Hepatocyte (in vitro differentiated cells): ENCODE measurements around the gene PIF1.
"Not testable (repeated sequence)": the region's sequence is repeated elsewhere in the genome, so short reads cannot be mapped to it uniquely, and the experiment has no call there.

Experiments
- EZH2 ChIP-seq: fragments of 200-600 bp; sonication (generic); IDR thresholded peaks from 2 replicates; pipeline ENCODE4 v1.6.1; 2016; ENCODE audit warnings: antibody characterized with exemption, mild to moderate bottlenecking, borderline replicate concordance
- TF ChIP-seq, protein P1 (sequence below): fragments of 200-600 bp; sonication (generic); IDR thresholded peaks from 2 replicates; pipeline ENCODE4 v1.5.1; 2016; ENCODE audit warnings: antibody characterized with exemption, mild to moderate bottlenecking; ENCODE audit not compliant: poor library complexity

DNA sequence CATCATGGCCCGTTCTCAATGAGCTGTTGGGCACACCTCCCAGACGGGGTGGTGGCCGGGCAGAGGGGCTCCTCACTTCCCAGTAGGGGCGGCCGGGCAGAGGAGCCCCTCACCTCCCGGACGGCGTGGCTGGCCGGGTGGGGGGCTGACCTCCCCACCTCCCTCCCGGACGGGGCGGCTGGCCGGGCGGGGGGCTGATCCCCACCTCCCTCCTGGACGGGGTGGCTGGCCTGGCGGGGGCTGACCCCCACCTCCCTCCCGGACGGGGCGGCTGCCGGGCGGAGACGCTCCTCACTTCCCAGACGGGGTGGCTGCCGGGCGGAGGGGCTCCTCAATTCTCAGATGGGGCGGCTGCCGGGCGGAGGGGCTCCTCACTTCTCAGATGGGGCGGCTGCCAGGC, 26.5 kb downstream of the PIF1 start:
- TF ChIP-seq, protein P1, sequence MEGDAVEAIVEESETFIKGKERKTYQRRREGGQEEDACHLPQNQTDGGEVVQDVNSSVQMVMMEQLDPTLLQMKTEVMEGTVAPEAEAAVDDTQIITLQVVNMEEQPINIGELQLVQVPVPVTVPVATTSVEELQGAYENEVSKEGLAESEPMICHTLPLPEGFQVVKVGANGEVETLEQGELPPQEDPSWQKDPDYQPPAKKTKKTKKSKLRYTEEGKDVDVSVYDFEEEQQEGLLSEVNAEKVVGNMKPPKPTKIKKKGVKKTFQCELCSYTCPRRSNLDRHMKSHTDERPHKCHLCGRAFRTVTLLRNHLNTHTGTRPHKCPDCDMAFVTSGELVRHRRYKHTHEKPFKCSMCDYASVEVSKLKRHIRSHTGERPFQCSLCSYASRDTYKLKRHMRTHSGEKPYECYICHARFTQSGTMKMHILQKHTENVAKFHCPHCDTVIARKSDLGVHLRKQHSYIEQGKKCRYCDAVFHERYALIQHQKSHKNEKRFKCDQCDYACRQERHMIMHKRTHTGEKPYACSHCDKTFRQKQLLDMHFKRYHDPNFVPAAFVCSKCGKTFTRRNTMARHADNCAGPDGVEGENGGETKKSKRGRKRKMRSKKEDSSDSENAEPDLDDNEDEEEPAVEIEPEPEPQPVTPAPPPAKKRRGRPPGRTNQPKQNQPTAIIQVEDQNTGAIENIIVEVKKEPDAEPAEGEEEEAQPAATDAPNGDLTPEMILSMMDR, result not testable (repeated sequence)
- not testable (repeated sequence) for TF ChIP-seq EZH2
